ENCODE results near the gene GNG7.

GRCh38 chr19:2528675-2529101 lies 173.8 kb downstream of the GNG7 start:
- TF ChIP-seq LEF1 (IDR thresholded peaks at IDR 0.05; ENCODE audit: borderline replicate concordance) (no peak), ZNF384 (IDR thresholded peaks at IDR 0.05) (no peak), SP1 (IDR thresholded peaks at IDR 0.05) (no peak), NFRKB (IDR thresholded peaks at IDR 0.05) (no peak)
